C4-2B (cell line): ENCODE measurements around the gene ACVRL1.

Source experiments
- H3K27ac ChIP-seq: fragments of 450-650 bp; 2 replicates; pipeline ENCODE4 v1.5.1; 2017
- CTCF ChIP-seq: fragments of 450-650 bp; conservative IDR thresholded peaks from 2 replicates; pipeline ENCODE4 v1.5.1; 2017; ENCODE audit warnings: mild to moderate bottlenecking
- ZFX ChIP-seq: fragments of 450-650 bp; IDR thresholded peaks from 2 replicates; pipeline ENCODE4 v1.6.1; 2017

ACVRL1 gene

DNA sequence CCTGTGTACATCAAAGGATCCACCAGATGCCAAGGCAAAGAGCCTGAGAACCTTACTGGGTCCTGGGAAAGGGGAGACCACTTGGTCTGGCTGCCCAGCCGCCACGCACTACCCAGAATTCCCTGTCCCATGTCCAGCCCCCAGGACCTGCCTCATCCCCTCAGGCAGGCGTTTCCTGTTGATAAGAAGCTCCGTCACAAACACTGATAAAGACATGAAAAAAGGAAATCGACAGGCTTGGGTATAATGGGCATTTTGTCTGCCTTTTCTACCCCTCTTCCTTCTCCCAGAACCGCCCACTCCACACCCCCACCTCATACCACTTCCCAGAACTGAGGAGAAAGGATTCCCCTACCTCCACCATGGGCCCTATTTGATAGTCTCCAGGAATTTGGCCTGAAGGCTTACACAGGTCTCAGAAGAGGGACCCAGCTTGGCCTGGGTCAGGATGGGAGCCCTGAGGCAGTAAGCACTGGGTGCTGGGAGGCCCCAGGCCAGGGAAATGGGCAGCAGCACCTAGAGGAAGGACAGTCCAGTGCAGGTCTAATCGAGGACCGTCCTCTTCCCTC lies 18.8 kb downstream of the ACVRL1 start:
- H3K27ac ChIP-seq = no peak overlapping the region; the same call in 1 of the 2 replicates
- TF ChIP-seq ZFX = no peak
- TF ChIP-seq CTCF = no peak

DNA sequence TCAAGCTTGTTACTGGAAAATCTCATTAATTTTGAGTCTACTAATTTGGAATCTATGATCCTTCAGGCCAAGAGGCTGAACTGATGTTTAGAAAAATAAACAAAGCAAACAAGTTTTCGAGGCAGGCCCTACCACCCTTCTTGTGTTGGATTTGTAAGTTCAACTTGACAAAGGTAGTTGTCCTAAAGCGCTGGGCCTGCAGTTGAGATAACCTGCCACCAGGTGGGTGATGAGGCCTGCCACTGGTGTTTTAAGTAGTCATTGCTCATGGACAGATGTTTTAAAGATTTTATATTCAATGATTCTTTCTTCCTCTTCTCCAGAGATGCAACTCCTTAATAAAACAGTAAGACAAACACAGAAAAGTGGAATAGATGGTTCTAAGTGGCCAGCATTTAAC lies 19.4 kb downstream of the ACVRL1 start:
- TF ChIP-seq ZFX (no peak), CTCF (peak; percentile 52)
- H3K27ac ChIP-seq = no peak overlapping the region

DNA sequence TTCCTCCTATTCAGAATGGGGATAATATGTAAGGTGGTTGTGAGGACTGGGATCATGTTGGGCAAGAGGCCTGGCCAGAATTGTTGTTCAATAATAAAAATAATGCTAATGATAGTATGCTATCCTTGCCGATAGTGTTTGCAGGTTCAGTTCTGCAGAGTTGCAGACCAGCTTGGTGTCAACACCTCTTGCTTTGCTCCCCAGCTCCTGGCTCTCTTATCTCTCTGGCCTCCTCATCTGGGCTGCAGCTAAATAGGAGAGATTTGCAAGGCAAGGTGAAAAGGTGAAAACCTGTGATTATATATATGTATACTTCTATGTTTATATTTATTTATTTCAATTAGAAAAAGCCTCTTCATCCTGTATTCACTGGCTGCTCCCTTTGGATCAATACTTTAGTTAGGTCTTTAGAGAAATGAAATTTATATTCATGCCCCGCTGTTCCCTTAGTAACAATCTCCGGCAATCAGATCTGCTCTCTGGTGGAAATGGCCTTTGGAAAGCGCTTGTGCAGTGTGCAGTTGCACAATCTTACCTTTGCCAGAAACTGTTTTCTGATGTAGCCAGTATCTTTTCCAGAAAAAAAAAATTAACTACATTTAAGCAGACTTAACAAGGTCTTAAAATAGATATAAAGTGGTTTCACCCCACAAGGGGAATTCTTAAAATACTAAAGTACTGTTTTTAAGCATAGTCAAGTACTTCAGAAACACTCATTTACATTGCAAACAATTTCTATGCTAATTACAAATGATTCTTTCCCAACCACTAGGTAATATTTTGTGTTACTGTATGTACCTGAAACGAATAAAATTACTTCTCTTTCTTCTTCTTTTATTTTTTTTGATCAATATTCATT lies 25.1 kb downstream of the ACVRL1 start:
- TF ChIP-seq CTCF = no peak
- TF ChIP-seq ZFX = no peak
- no peak overlapping the region for H3K27ac ChIP-seq

- H3K27ac ChIP-seq = no peak overlapping the region
- TF ChIP-seq ZFX (no peak), CTCF (no peak)
These were observed 26.8 kb downstream of the ACVRL1 start for GRCh38 chr12:51934080-51934479.

- no peak for TF ChIP-seq CTCF
- TF ChIP-seq ZFX = no peak
These were observed 30.6 kb downstream of the ACVRL1 start for GRCh38 chr12:51937926-51938325.

GRCh38 chr12:51938726-51939125 lies 31.4 kb downstream of the ACVRL1 start:
- no peak overlapping the region for H3K27ac ChIP-seq
- TF ChIP-seq CTCF (no peak), ZFX (no peak)

More at GRCh38 chr12:51937926-51938325, 30.6 kb downstream of the ACVRL1 start:
- no peak overlapping the region for H3K27ac ChIP-seq

DNA sequence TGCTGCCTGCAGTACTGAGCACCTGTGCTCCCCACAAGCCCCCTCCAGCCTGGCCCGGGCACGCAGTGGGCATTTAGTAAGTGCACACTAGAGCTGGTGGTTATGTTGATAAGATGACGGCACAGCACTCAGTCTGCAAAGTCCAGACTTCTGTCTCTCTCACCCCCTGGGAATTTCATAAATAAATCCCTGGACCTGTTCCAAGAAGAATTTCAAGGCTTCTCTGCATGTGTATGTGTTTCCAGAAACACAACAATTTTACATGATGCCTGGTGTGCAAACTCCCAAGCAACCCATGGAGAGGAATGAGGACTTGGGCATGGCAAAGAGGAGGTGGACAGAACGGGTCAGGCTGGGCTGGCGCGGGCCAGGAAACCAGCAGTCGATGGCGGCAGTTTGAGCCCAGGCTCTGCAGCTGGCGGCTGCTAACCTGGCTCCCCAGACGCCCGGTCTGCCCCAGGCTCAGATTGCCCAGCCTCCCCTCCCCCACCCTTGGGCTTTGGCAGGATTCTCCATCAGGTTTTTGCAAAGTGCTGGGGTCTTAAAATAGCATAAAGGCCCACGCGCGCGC lies 33.8 kb downstream of the ACVRL1 start:
- no peak overlapping the region for H3K27ac ChIP-seq
- no peak for TF ChIP-seq ZFX
- no peak for TF ChIP-seq CTCF
